Activated CD4-positive, alpha-beta memory T cell treated with anti-CD3 and anti-CD28 coated beads, Interleukin-2, amount 10 ng/mL, durations not matched to agents 7 days and 5 days (primary cell): ENCODE measurements around the gene RGS3. TPM values are rescaled to one million over a fixed set of nuclear protein-coding genes. Genes with fewer than 3 reads are reported as not detected.

Source experiments
- CTCF ChIA-PET: fragments of 350-600 bp; sonication (Branson Sonifier 250); formaldehyde crosslinking; loops from one replicate; lab custom pipeline; 2021; ENCODE audit warnings: antibody characterized with exemption, inconsistent platforms; lab: Charles Lee
- POLR2A ChIA-PET: fragments of 350-600 bp; sonication (Branson Sonifier 250); formaldehyde crosslinking; loops from one replicate; lab custom pipeline; 2021; ENCODE audit warnings: antibody characterized with exemption; lab: Charles Lee
- DNase-seq: peaks from one replicate; pipeline ENCODE4 v3.0.0-alpha.2; 2020
- H3K27ac Mint-ChIP-seq: one replicate; pipeline ENCODE4 v1.8.0; 2021; ENCODE audit warnings: mild to moderate bottlenecking, mixed read lengths
- H3K27me3 Mint-ChIP-seq: one replicate; pipeline ENCODE4 v1.8.0; 2021; ENCODE audit warnings: mixed read lengths
- H3K36me3 Mint-ChIP-seq: one replicate; pipeline ENCODE4 v1.8.0; 2021; ENCODE audit warnings: low read depth, mixed read lengths
- H3K4me1 Mint-ChIP-seq: one replicate; pipeline ENCODE4 v1.8.0; 2021; ENCODE audit warnings: mixed read lengths
- H3K4me3 Mint-ChIP-seq: one replicate; pipeline ENCODE4 v1.8.0; 2021; ENCODE audit warnings: mild to moderate bottlenecking, mixed read lengths
- H3K9me3 Mint-ChIP-seq: one replicate; pipeline ENCODE4 v1.8.0; 2021; ENCODE audit warnings: mixed read lengths
- total RNA-seq, 2 experiments: library from RNA; stranded (reverse); gene quantifications; one replicate each; pipeline ENCODE4 v1.2.3, GENCODE V29; 2021

Gene RGS3
- total RNA-seq, 2 experiments from 2014 or later: 22.7 to 24.0 TPM

DNA sequence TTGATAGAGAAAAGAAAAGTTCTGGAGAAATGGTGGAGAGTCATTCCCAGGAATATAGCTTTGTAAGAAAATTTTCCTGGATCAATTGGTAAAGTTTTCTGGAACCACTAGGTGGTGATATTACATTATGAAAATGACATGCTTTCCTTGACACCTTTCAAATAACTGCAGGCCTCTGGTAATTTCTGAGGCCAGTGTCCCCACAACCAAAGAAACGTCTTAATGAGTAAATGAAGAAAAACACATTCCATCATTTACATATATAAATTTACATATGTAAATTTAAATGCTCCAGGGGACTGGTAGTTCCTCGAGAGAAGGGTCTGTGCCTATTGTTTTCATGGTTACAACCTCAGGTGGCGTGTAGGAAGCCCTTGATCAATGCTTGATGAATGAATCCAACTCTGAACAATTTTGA is 17.2 kb upstream of the RGS3 start:
- Mint-ChIP-seq H3K27ac (no peak overlapping the region), H3K36me3 (no peaks in the 10 kb centered on the region), H3K27me3 (no peaks in the 10 kb centered on the region), H3K4me1 (no peaks in the 10 kb centered on the region), H3K9me3 (no peaks in the 10 kb centered on the region), H3K4me3 (no peak overlapping the region)
- ChIA-PET CTCF (interaction anchor here (0.7 to 6.0 kb wide), 18 partner anchors 9 to 210 kb away, joined by 3 to 131 read pairs (median 4); partner anchors contain the start of genes ALAD, C9orf43, CDC26 and POLE3), POLR2A (interaction anchor here (0.6 to 1.4 kb wide), 3 partner anchors 36 to 171 kb away, joined by 3 to 4 read pairs (median 4); partner anchors contain the start of genes C9orf43, CDC26, POLE3 and PRPF4)
- DNase-seq: no peak

DNA sequence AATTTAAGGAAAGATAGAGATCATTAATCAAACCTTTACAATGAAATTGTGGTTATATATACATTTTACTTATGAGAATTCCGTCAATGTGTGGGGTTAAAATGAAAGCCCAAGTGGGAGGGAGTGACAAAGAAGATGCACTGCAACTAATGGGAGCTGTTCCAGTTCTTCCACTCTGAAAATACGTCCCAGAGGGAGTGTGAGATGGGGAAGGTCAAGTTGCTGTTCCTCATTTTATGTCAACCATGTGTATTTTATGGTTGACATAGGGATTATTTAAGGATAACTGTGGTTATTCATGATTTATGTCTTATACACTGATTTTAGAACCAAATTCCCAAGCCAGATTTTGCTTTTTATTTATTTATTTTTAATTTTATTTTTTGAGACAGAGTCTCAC is 14.2 kb upstream of the RGS3 start:
- Mint-ChIP-seq H3K36me3 (no peaks in the 10 kb centered on the region), H3K9me3 (no peaks in the 10 kb centered on the region), H3K4me1 (no peaks in the 10 kb centered on the region), H3K27ac (no peak overlapping the region), H3K27me3 (no peaks in the 10 kb centered on the region), H3K4me3 (no peak overlapping the region)
- ChIA-PET CTCF (interaction anchor here (6.0 kb wide), 1 partner anchor 207 kb away, joined by 131 read pairs; no protein-coding TSS in a partner anchor), POLR2A (no interaction called here)
- DNase-seq: no peak

DNA sequence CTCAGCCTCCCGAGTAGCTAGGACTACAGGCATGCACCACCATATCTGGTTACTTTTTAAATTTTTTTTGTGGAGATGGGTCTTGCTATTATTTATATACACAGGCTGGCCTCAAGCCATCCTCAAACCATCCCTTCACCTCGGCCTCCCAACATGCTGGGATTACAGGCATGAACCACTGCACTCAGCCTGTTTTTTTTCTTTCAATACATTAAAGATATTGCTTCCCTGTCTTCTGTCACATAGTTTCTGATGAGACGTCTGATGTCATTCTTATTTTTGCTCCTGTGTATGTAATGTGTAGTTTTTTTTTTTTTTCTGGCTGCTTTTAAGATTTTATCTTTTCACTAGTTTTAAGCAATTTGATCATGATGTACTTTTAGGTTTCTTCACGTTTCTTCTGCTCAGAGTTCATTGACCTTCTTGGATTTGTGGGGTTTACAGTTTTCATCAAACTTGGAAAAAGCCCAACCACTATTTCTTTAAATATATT is 11.4 kb upstream of the RGS3 start:
- H3K36me3 Mint-ChIP-seq: no peaks in the 10 kb centered on the region
- ChIA-PET POLR2A (interaction anchor here (1.1 kb wide), 1 partner anchor 205 kb away, joined by 3 read pairs; no protein-coding TSS in a partner anchor), CTCF (interaction anchor here (1.0 to 1.6 kb wide), 3 partner anchors 130 to 203 kb away, joined by 3 to 8 read pairs (median 7); no protein-coding TSS in a partner anchor)
- DNase-seq: no peak
- H3K4me1 Mint-ChIP-seq: peaks cover 6% of the 10 kb centered on the region
- no peak overlapping the region for H3K4me3 Mint-ChIP-seq
- H3K27me3 Mint-ChIP-seq: no peaks in the 10 kb centered on the region
- H3K27ac Mint-ChIP-seq: no peak overlapping the region
- H3K9me3 Mint-ChIP-seq: no peaks in the 10 kb centered on the region

DNA sequence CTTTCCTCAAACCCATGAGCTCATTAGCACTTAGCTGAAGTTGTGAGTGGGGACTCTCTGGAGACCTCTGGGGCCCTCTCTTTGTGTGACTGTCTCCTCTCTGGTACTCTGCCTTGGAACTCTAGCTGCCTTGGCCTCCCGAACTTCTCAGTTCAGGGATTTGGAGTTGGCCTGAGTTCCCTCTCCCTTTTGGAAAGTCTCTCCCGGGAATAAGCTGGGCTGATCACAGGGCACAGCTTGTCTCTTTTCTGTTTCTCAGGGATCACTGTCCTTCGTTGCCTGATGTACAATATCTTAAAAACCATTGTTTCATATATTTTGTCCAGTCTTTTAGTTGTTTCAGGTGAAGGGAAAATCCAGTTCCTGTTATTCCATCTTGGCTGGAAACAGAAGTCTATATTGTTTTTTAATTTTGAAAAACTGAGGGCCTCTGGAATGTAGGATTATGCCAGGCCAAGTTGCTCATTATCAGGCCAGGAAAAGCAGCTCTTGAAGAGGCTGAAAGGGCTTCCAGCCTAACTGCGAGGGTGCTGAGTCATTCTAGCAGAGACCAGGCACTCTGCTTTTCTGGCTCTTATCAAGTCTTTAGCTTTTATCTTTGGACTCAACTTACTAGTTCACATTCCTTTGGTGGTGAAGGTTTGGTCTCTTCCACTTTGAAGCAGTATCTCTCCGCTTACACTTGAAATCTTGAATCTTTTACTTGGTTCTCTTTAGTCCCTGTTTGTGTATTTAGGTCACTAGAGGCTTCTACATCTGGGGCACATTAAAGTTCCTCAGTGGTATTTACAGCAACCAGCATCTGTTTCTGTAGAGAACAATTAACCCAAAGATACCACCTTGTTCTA is 8.4 kb upstream of the RGS3 start:
- Mint-ChIP-seq H3K36me3 (no peaks in the 10 kb centered on the region), H3K27ac (no peak overlapping the region), H3K4me3 (no peak overlapping the region), H3K27me3 (no peaks in the 10 kb centered on the region), H3K9me3 (no peaks in the 10 kb centered on the region), H3K4me1 (peaks cover 6% of the 10 kb centered on the region)
- ChIA-PET CTCF (interaction anchor here (0.8 to 2.9 kb wide), 9 partner anchors 9 to 202 kb away, joined by 3 to 18 read pairs (median 7); no protein-coding TSS in a partner anchor), POLR2A (interaction anchor here (1.2 kb wide), 1 partner anchor 62 kb away, joined by 3 read pairs; no protein-coding TSS in a partner anchor)
- no peak for DNase-seq

DNA sequence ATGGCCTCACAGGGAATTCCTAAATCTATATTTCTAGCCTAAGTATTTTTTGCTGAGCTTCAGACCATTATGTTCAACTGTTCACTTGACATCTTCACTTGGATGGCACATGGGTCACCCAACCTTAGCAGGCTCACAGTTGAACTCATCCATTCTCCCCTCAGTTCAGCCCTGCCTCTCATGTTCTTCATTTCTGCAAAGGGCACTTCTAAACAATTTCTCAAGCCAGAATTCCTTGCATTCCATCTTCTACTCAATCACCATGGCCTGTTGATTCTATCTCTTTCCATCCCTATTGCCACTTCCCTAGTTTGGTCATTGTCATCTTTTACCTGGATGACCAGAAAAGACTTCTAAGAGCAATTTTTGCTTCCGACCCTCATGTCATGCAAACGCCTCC is 7.3 kb upstream of the RGS3 start:
- Mint-ChIP-seq H3K4me3 (no peak overlapping the region), H3K27me3 (no peaks in the 10 kb centered on the region), H3K4me1 (peaks cover 6% of the 10 kb centered on the region), H3K27ac (no peak overlapping the region), H3K36me3 (no peaks in the 10 kb centered on the region), H3K9me3 (no peaks in the 10 kb centered on the region)
- POLR2A ChIA-PET: no interaction called here
- no peak for DNase-seq
- CTCF ChIA-PET: interaction anchor here (0.9 to 2.9 kb wide), 3 partner anchors 126 to 201 kb away, joined by 4 to 18 read pairs (median 9); no protein-coding TSS in a partner anchor

DNA sequence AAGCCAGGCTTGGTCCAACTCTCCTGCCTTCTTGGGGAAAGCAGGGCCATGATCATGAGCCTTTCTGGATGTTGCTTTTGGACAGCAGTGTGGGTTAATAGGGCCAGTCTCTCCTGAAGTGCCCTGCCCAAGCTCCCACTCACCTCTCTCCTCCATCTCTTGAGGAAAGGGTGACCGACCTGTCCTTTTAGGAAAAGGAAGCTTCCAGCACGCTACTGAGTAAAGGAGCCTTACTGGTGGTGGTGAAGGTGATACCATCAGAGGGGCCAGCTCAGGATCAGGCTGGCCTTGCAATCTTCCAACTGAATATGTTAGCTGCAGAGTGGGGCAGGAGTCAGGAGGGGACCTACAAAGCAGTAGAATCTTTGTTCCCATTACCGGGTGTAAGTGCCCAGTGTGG is 2.2 kb upstream of the RGS3 start:
- no peak for DNase-seq
- H3K27ac Mint-ChIP-seq: no peak overlapping the region
- no peak overlapping the region for H3K4me3 Mint-ChIP-seq
- H3K36me3 Mint-ChIP-seq: no peaks in the 10 kb centered on the region
- ChIA-PET POLR2A (no interaction called here), CTCF (no interaction called here)
- H3K4me1 Mint-ChIP-seq: no peaks in the 10 kb centered on the region
- no peaks in the 10 kb centered on the region for H3K27me3 Mint-ChIP-seq
- H3K9me3 Mint-ChIP-seq: no peaks in the 10 kb centered on the region

DNA sequence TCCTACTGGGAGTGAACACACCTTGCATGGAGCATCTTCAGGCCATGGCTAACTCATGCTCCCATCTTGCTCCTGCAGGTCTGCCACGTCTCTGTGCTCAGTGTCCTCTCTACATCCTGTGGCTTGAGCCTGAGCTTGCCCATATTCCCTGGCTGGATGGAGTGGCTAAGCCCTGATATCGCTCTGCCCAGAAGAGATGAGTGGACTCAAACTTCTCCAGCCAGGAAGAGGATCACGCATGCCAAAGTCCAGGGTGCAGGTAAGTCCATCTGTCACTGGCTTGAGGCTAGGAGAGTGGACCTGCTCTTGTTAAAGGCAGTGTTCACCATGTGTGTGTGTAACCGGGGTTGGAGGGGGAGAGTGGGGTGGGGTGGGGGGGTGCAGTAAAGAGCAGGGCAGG is 1.6 kb upstream of the RGS3 start:
- Mint-ChIP-seq H3K27me3 (no peaks in the 10 kb centered on the region), H3K36me3 (no peaks in the 10 kb centered on the region), H3K4me1 (no peaks in the 10 kb centered on the region), H3K9me3 (no peaks in the 10 kb centered on the region), H3K27ac (no peak overlapping the region), H3K4me3 (no peak overlapping the region)
- DNase-seq: no peak
- POLR2A ChIA-PET: no interaction called here
- CTCF ChIA-PET: no interaction called here

DNA sequence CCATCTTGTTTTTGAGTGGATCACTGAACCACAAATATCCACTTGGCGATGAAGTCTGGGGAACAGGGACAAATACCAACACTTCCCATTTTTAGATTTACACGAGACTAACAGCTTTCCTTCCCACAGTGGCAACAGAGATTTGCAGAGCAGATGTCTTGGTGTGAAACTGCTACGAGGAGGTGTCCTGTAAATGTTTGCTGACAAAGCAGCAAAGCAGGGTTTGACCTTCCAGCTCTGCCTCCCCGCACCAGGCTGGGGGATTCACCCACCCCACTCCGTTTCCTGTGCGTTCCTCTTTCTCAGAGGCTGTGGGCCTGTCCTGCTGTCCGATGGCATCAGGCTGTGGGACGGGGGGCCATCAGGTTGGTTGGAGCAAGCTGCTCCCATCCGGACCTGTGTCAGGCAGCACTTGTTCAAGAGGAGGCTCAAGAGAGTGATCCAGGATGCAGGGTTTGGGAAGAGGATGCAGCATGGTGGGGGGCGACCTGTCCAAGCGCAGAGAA is 693 bp upstream of the RGS3 start:
- Mint-ChIP-seq H3K4me1 (no peaks in the 10 kb centered on the region), H3K36me3 (no peaks in the 10 kb centered on the region), H3K27ac (no peak overlapping the region), H3K9me3 (peaks cover 2% of the 10 kb centered on the region), H3K27me3 (no peaks in the 10 kb centered on the region), H3K4me3 (no peak overlapping the region)
- no peak for DNase-seq
- POLR2A ChIA-PET: no interaction called here
- CTCF ChIA-PET: no interaction called here

DNA sequence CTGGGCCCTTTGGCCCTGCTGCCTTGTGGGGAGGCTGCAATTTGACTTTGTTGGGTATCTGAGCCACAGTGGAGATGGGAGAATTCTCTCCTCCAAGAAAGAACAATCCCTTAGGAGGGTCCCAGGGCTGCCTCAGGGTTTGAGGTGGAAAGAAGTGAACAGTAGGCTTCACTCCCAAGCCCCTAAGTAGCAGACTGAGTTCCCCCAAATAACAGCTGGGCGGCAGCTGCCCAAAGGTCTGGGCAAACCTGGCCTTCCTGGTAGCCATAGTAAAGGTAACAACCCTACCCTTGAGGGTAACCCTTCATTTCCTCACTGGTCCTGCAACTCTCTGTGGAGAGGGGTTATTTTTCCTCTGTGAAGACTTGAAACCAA is 746 bp downstream of the RGS3 start:
- Mint-ChIP-seq H3K27ac (no peak overlapping the region), H3K27me3 (no peaks in the 10 kb centered on the region), H3K4me3 (no peak overlapping the region), H3K9me3 (peaks cover 2% of the 10 kb centered on the region), H3K4me1 (no peaks in the 10 kb centered on the region), H3K36me3 (no peaks in the 10 kb centered on the region)
- CTCF ChIA-PET: interaction anchor here (1.1 kb wide), 1 partner anchor 9 kb away, joined by 3 read pairs; no protein-coding TSS in a partner anchor
- no peak for DNase-seq
- POLR2A ChIA-PET: no interaction called here

DNA sequence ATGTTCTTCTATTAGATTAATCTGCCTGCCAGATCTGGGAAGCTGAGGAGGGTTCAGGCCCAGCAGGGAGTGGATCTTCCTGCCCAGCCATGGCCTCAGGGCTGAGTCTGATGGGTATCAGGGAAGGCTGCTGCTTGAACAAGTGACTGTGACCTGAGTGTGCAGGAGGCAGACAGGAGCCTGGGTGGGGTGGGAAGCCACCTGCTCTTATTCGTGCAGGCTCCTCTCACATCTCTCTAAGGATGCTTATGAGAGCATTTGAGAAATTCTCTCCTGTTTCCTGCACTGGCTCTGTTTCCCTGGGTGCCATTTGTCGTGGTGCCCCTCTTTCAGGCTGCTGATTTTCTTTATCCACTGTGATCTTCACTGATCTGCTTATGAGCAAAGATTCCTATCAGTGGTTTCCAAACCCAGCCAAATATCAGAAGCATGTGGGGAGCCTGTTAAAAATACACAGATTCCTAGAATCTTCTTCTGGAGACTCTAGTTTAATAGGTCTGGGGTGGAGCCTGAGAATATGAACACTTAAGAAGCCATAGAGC is 2.1 kb downstream of the RGS3 start:
- DNase-seq: no peak
- Mint-ChIP-seq H3K36me3 (no peaks in the 10 kb centered on the region), H3K4me1 (no peaks in the 10 kb centered on the region), H3K27ac (no peak overlapping the region), H3K27me3 (no peaks in the 10 kb centered on the region), H3K9me3 (peaks cover 2% of the 10 kb centered on the region), H3K4me3 (no peak overlapping the region)
- POLR2A ChIA-PET: no interaction called here
- CTCF ChIA-PET: interaction anchor here (1.2 to 1.6 kb wide), 2 partner anchors 126 to 190 kb away, joined by 3 to 5 read pairs; no protein-coding TSS in a partner anchor

DNA sequence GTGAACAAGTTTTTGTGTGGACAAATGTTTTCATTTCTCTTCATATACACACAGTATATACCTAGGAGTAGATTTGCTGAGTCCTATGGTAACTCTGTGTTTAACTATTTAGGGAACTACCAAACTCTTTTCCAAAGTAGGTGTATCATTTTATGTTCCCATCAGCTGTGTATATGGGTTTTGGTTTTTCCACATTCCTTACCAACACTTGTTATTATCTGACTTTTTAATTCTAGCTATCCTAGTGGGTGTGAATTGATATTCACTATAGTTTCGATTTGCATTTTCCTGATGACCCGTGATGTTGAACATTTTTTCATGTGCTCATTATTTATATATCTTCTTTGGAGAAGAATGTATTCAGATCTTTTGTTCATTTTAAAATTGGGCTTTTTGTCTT is 3.7 kb downstream of the RGS3 start:
- no peak overlapping the region for H3K27ac Mint-ChIP-seq
- no peaks in the 10 kb centered on the region for H3K36me3 Mint-ChIP-seq
- no peak for DNase-seq
- H3K4me3 Mint-ChIP-seq: no peak overlapping the region
- peaks cover 2% of the 10 kb centered on the region for H3K9me3 Mint-ChIP-seq
- no peaks in the 10 kb centered on the region for H3K4me1 Mint-ChIP-seq
- no peaks in the 10 kb centered on the region for H3K27me3 Mint-ChIP-seq
- ChIA-PET CTCF (interaction anchor here (0.6 kb wide), 1 partner anchor 1393 kb away, joined by 3 read pairs; no protein-coding TSS in a partner anchor), POLR2A (no interaction called here)

DNA sequence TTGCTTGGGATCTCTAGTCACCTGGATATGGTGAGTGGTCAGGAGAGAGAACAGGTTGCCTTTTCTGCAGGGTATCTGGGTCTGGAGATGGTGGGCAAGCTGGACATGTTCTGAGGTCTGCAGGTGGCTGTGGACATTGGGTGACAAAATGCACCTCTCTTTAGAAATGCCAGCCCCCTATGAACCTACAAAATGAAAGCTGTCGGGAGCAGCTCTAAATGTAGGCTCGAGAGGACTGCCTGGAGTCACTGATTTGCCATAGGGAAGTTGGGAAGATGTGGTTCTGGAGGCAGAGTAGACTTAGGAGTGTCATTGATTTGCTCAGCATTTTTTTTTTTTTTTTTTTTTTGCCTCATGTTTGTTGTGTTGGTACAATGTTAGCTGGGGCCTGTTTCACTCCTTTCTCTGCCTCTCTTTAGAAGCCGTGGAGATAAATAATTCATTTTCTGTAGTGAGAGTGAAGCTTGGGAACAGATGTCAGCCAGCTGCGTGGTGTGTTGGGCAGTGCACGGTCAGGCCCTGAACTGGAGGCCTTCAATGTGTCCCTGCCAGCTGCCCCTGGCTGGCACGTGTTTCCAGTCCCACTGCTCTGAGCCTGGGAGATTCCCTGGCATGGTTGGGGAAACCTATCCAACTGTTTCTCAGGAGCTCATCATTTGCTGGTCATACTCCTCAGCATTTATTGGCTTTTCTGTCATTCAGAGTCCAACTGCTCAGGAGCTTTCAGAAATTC is 5.4 kb downstream of the RGS3 start:
- Mint-ChIP-seq H3K4me1 (no peaks in the 10 kb centered on the region), H3K4me3 (no peak overlapping the region), H3K27ac (no peak overlapping the region), H3K27me3 (no peaks in the 10 kb centered on the region), H3K36me3 (no peaks in the 10 kb centered on the region), H3K9me3 (peaks cover 2% of the 10 kb centered on the region)
- POLR2A ChIA-PET: no interaction called here
- no peak for DNase-seq
- CTCF ChIA-PET: interaction anchor here (0.7 kb wide), 3 partner anchors 123 to 885 kb away, joined by 3 to 7 read pairs (median 6); no protein-coding TSS in a partner anchor
